ENCODE results near the gene PDXK.

The PDXK gene

GRCh38 chr21:43757601-43758000 is 38.7 kb downstream of the PDXK start:
- H2AFZ ChIP-seq (ENCODE audit: low read length), result no peak overlapping the region
- no peaks in the 10 kb centered on the region for H3K79me2 ChIP-seq (ENCODE audit: insufficient read depth, low read length)
- H3K9ac ChIP-seq (ENCODE audit: low read length), result no peak overlapping the region
- H3K27me3 ChIP-seq (ENCODE audit: insufficient read depth, low read length), result no peaks in the 10 kb centered on the region
- TF ChIP-seq CTCF (IDR thresholded peaks at IDR 0.05; ENCODE audit: low read length), result no peak
- no peak for TF ChIP-seq EZH2 (IDR thresholded peaks at IDR 0.05; ENCODE audit: borderline replicate concordance, low read length)
- H4K20me1 ChIP-seq (ENCODE audit: insufficient read depth, low read length), result no peaks in the 10 kb centered on the region
- no peaks in the 10 kb centered on the region for H3F3A ChIP-seq (ENCODE audit: insufficient read depth, low read length)
- H3K4me3 ChIP-seq (ENCODE audit: low read depth, low read length, poor library complexity, severe bottlenecking), result no peak overlapping the region
- H3K27ac ChIP-seq (ENCODE audit: low read depth, low read length, poor library complexity, severe bottlenecking), result no peak overlapping the region
- no peaks in the 10 kb centered on the region for H3K9me3 ChIP-seq (ENCODE audit: low read length)
- peaks cover 37% of the 10 kb centered on the region for H3K36me3 ChIP-seq (ENCODE audit: insufficient read depth, low read length)
- H3K4me1 ChIP-seq (ENCODE audit: insufficient read depth, low read length, severe bottlenecking), result no peaks in the 10 kb centered on the region
- H3K9me2 ChIP-seq (ENCODE audit: low read depth, low read length), result no peaks in the 10 kb centered on the region
- H3K4me2 ChIP-seq (ENCODE audit: low read length), result no peak overlapping the region

DNA sequence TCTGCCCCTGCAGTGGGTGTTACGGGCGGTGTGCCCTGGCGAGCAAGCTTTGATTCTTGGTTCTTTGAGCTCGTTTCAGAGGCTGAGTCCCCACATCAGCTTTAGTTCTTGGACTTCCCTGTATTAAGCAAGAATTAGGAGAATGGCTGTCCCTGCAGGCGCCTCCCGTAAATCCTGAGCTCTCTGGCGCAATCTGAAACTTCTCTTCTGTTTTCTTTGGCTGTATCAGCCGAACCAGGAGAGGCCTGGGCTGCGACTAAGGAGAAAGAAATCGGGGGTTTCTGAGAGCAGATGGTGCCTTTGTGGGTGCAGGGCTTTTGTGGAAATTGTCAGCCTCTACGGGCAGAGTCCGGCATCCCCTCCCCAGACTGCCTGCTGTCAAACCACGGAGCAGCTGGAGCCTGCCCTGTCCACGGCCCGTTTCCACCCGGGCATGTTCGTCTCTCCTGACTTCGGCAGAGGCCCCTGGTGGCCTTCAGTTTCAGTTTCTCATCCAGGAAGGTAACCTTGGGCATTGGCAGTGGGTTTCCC is 39.2 kb downstream of the PDXK start:
- H3K36me3 ChIP-seq (ENCODE audit: insufficient read depth, low read length), result peaks cover 35% of the 10 kb centered on the region
- no peak overlapping the region for H2AFZ ChIP-seq (ENCODE audit: low read length)
- no peak overlapping the region for H3K27ac ChIP-seq (ENCODE audit: low read depth, low read length, poor library complexity, severe bottlenecking)

DNA sequence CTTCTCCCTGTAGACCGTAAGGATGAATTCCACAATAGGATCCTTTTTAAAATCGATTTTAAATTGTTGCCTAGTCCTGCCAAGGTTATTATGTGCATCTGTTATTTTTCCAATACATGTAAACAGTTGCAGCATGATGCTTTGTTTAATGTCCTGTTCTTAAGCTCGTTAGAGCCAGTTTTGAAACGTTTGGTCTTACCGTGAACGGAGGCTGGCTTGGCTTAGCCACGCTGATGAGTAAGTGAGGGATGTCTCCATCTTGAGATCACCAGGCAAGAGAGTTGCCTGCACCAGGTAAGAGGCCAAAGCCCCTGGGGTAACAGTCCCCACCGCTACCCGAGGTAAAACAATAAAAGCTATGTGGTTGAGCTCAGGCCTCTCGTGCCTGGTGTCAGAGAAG is 39.9 kb downstream of the PDXK start:
- Histone ChIP-seq H3F3A (ENCODE audit: insufficient read depth, low read length) (no peaks in the 10 kb centered on the region), H3K4me3 (ENCODE audit: low read depth, low read length, poor library complexity, severe bottlenecking) (no peak overlapping the region), H3K4me2 (ENCODE audit: low read length) (no peak overlapping the region), H3K79me2 (ENCODE audit: insufficient read depth, low read length) (no peaks in the 10 kb centered on the region), H3K27ac (ENCODE audit: low read depth, low read length, poor library complexity, severe bottlenecking) (no peak overlapping the region), H2AFZ (ENCODE audit: low read length) (no peak overlapping the region), H4K20me1 (ENCODE audit: insufficient read depth, low read length) (no peaks in the 10 kb centered on the region), H3K9me3 (ENCODE audit: low read length) (no peaks in the 10 kb centered on the region), H3K9me2 (ENCODE audit: low read depth, low read length) (no peaks in the 10 kb centered on the region), H3K36me3 (ENCODE audit: insufficient read depth, low read length) (peaks cover 28% of the 10 kb centered on the region), H3K4me1 (ENCODE audit: insufficient read depth, low read length, severe bottlenecking) (no peaks in the 10 kb centered on the region), H3K27me3 (ENCODE audit: insufficient read depth, low read length) (no peaks in the 10 kb centered on the region), H3K9ac (ENCODE audit: low read length) (no peak overlapping the region)
- TF ChIP-seq EZH2 (IDR thresholded peaks at IDR 0.05; ENCODE audit: borderline replicate concordance, low read length), result no peak
- no peak for TF ChIP-seq CTCF (IDR thresholded peaks at IDR 0.05; ENCODE audit: low read length)

More for the DNA sequence above, 39.2 kb downstream of the PDXK start:
- Histone ChIP-seq H3K4me3 (ENCODE audit: low read depth, low read length, poor library complexity, severe bottlenecking) (no peak overlapping the region), H3K4me2 (ENCODE audit: low read length) (no peak overlapping the region), H3K9me2 (ENCODE audit: low read depth, low read length) (no peaks in the 10 kb centered on the region), H3K9me3 (ENCODE audit: low read length) (no peaks in the 10 kb centered on the region), H3K9ac (ENCODE audit: low read length) (no peak overlapping the region), H4K20me1 (ENCODE audit: insufficient read depth, low read length) (no peaks in the 10 kb centered on the region), H3K27me3 (ENCODE audit: insufficient read depth, low read length) (no peaks in the 10 kb centered on the region), H3K4me1 (ENCODE audit: insufficient read depth, low read length, severe bottlenecking) (no peaks in the 10 kb centered on the region), H3K79me2 (ENCODE audit: insufficient read depth, low read length) (no peaks in the 10 kb centered on the region), H3F3A (ENCODE audit: insufficient read depth, low read length) (no peaks in the 10 kb centered on the region)
- TF ChIP-seq EZH2 (IDR thresholded peaks at IDR 0.05; ENCODE audit: borderline replicate concordance, low read length) (no peak), CTCF (IDR thresholded peaks at IDR 0.05; ENCODE audit: low read length) (no peak)
